Retinal pigment epithelial cell (primary cell): ENCODE measurements around the gene C4BPB.
A peak's percentile ranks its signal among the peaks of the same experiment; 100 is the strongest.
"Not testable (repeated sequence)": the region's sequence is repeated elsewhere in the genome, so short reads cannot be mapped to it uniquely, and the experiment has no call there.

Experiments used
- DNase-seq: peaks from one replicate; pipeline ENCODE4 v3.0.0-alpha.2; 2010; ENCODE audit warnings: low read depth
- H3K4me3 ChIP-seq: 2 replicates; pipeline ENCODE4 v1.5.1; 2011; ENCODE audit warnings: mild to moderate bottlenecking, low read length, control low read depth, moderate library complexity
- TF ChIP-seq, protein P1 (sequence below): conservative IDR thresholded peaks from 2 replicates; pipeline ENCODE4 v1.5.1; 2011; ENCODE audit warnings: low read depth, low read length, control low read depth, inconsistent platforms

C4BPB gene, protein sequence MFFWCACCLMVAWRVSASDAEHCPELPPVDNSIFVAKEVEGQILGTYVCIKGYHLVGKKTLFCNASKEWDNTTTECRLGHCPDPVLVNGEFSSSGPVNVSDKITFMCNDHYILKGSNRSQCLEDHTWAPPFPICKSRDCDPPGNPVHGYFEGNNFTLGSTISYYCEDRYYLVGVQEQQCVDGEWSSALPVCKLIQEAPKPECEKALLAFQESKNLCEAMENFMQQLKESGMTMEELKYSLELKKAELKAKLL

DNA sequence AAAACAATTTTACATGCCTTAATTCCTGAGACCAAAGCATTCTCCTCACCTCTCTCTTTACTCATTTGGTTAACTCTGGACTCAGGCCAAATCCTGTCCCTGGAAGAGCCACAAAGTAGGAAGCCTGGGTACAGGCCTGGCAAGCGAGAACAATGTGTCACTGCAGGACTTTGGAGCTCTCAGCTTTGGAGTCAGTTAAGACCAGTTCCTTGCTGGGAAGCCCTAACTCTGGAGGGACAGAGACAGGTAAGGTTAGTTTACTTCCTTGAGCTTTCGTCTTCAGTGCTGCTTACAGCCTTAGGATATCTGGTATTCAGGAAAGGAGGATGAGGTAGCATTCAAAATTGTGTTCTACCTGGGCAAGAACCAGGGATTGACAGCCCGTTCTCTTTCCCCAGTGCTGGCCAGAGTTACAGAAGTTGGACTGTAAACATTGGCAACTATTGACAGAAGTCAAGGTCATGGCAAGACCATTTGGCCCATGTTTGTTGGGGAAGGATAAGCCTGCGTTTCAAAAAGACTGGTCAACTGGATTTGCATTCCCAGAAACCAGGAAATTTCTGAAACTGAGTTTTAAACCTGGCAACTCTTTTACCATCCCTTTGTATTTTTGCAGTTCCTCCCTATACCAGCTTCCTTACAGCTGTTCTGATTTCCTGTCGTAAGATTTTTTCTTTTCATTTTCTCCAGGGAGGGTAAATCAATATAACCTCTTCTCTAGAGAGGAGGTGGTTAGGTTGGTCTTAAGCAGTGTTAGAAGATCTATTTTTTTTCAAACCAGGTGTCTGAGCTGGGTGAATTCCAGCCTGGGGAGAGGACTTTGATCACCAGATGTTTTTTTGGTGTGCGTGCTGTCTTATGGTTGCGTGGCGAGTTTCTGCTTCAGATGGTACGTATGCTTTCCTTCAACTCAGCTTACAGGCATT, at the start of gene C4BPB:
Gene C4BPB, plus strand, starts transcription at position 160 of the 926 bp plus-strand sequence. Its CDS starts 672 bp downstream, at position 832.
- no peak within 1 kb of the TSS for H3K4me3 ChIP-seq
- DNase-seq: no peak
- TF ChIP-seq, protein P1, sequence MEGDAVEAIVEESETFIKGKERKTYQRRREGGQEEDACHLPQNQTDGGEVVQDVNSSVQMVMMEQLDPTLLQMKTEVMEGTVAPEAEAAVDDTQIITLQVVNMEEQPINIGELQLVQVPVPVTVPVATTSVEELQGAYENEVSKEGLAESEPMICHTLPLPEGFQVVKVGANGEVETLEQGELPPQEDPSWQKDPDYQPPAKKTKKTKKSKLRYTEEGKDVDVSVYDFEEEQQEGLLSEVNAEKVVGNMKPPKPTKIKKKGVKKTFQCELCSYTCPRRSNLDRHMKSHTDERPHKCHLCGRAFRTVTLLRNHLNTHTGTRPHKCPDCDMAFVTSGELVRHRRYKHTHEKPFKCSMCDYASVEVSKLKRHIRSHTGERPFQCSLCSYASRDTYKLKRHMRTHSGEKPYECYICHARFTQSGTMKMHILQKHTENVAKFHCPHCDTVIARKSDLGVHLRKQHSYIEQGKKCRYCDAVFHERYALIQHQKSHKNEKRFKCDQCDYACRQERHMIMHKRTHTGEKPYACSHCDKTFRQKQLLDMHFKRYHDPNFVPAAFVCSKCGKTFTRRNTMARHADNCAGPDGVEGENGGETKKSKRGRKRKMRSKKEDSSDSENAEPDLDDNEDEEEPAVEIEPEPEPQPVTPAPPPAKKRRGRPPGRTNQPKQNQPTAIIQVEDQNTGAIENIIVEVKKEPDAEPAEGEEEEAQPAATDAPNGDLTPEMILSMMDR: no peak

DNA sequence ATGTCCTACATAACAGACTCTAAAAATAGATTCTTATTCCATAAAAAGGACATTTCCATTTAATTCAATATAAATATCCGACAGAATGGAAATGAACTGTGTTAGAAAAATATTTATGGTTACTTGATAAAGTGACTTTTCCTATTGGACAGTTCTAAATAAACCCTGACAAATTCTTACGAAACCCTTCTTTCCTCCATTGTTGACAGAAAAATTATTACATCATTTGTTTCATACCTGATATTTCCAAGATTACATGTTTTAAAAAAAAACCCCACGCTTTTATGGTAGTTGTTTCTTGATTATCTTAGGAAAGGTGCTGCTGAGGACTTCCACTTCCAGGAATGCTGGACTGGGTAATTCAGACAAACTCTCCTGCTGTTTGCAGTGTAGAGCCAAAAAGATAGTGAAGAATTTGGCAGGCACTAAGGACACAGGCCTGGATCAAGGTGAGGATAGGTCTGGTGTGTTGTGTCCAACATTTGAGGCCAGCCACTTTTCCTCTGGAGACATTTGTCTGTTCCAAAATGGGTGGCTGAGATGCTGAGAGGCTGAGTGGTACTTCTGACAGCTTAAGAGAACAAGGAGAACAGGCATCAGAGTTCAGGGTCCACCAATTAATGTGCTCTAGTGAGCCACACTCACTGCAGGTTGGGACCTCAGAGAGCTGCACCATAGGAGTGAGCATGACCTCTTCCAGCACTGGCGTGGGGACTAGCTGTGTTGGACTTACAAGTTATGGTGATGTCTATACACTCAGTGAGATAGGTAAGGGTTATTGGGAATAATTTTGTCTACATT, 49.1 kb upstream of the C4BPB start:
- no peak for DNase-seq
- H3K4me3 ChIP-seq: no peak overlapping the region
- TF ChIP-seq, protein P1: no peak

DNA sequence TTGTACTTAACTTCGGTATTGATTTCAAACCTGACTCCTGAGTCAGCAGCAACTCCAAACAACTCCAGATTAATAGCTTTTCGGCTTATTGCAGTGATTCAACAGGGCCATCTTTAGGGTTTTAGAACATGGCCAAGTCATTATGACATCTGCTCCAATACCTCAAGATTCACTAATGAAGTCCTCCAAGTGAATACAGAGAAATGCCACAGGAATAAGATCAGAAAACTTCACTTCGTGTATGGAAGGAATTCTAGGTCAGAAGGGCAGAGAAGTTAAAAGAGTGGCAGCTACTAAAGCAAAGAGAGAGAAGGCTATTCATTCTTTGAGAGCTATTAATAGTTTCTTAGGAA, 48.5 kb upstream of the C4BPB start:
- H3K4me3 ChIP-seq: no peak overlapping the region
- TF ChIP-seq, protein P1: no peak
- no peak for DNase-seq

DNA sequence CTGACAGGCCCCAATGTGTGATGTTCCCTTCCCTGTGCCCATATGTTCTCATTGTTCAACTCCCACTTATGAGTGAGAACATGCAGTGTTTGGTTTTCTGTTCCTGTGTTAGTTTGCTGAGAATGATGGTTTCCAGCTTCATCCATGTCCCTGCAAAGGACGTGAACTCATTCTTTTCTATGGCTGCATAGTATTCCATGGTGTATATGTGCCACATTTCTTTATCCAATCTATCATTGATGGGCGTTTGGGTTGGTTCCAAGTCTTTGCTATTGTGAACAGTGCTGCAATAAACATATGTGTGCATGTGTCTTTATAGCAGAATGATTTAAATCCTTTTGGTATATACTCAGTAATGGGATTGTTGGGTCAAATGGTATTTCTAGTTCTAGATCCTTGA, 47.3 kb upstream of the C4BPB start:
- DNase-seq, H3K4me3 ChIP-seq: not testable (repeated sequence)

DNA sequence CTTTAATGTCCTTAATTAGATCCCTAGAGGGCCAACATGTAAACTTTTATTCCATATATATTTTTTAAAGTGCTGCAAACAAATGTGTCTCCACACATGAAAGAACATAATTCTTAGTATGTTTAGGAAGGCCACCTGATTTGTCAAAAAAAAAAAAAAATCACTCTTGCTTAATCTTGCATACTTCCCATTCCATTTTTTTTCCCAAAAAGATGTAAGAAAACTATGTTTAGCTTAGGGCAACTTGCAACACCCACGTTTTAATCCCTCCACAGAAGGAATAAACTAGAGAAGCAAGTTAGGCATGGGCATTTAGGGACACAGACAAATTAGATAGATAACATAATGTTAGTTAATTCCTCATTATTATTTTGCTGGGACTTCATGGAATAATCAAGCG, 43.2 kb upstream of the C4BPB start:
- H3K4me3 ChIP-seq: peak overlapping the region; percentile 11
- TF ChIP-seq, protein P1: no peak
- DNase-seq: no peak

DNA sequence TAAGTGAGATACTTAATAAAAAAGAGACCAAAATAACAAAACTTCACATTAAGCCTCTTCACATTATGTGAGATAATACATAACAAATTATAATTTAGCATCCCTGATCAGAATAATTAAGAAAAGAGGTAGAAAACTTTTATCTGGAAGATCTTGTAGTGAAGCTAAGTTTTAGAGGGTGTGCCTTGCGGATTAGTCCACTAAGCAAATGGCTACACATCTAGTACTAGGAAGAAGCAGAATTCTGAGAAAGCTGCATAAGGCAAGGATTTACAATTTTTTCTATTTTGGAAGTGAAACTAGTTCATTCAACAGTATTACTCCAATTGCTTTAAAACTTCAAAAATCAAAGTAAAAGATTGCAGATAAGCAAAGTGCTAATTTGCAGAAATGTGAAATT, 41.2 kb upstream of the C4BPB start:
- no peak for DNase-seq
- peak overlapping the region; percentile 17 for H3K4me3 ChIP-seq
- TF ChIP-seq, protein P1: no peak

DNA sequence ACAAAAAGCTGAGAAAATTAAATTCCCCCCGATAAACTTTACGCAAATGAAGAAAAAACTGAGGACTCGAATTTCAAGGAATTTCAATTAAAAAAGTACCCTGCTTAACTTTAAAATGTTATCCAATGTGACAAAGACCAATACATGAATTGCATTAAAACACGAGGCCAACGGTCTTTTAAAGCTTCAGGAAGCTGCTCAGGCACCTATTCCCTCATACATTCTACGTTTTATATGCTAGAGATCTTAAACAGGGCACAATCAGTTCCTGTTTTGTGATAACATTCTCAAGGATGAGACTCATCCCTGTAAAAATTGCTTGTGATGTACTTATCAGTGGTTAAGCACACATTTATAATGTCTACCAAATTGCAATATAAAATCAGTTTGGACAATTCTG, 40.6 kb upstream of the C4BPB start:
- no peak for DNase-seq
- TF ChIP-seq, protein P1: no peak
- peak overlapping the region; percentile 8 for H3K4me3 ChIP-seq
